HG03196 (cell line): ENCODE data around the gene INHA.

ENCODE experiments used
- ATAC-seq: cut with Tn5 transposase; IDR thresholded peaks from one replicate; pipeline ENCODE4 v1.9.1; 2021; ENCODE audit not compliant: unreplicated experiment

The INHA gene

DNA sequence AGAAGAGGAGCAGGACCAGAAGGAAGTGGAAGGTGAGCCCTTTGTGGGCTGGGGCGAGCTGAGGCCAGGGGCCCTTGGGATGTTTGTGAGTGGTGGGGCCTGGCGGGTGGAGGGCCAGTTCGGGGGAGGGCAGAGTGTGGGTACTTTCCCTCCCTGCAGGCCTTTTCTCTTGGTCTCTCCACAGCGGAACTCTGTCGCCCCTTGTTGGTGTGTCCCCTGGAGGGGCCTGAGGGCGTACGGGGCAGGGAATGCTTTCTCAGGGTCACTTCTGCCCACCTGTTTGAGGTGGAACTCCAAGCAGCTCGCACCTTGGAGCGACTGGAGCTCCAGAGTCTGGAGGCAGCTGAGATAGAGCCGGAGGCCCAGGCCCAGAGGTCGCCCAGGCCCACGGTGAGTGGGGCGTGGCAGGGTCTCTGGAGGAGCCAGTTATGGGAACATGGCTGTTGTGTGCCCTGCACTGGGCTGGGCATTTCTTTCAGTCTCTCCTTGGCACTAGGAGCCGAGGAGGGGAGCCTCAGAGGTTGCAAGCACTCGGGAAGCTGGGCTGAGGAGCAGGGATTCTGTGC, 36.4 kb downstream of the INHA start:
- no peak for ATAC-seq

DNA sequence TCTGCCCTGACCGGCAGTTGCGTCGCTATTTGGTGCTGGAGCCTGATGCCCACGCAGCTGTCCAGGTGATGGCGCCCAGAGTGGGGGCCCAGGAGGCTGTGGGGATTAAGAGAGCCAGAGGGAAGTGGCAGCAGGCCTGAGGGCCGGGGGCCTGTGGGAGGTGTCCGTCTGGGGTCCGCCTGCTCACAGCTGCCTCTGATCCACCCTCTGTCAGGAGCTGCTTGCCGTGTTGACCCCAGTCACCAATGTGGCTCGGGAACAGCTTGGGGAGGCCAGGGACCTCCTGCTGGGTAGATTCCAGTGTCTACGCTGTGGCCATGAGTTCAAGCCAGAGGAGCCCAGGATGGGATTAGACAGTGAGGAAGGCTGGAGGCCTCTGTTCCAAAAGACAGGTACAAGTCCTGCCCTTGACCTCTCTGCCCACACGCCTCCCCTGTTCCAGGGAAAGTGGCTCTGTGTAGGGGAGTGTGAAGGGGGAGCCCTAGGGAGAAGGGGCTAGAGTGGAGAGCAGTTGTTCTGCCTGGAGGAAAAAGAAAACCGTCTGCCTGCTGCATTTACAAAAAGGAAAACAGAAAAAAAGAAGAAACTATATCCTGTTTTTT, 37.1 kb downstream of the INHA start:
- ATAC-seq = no peak

DNA sequence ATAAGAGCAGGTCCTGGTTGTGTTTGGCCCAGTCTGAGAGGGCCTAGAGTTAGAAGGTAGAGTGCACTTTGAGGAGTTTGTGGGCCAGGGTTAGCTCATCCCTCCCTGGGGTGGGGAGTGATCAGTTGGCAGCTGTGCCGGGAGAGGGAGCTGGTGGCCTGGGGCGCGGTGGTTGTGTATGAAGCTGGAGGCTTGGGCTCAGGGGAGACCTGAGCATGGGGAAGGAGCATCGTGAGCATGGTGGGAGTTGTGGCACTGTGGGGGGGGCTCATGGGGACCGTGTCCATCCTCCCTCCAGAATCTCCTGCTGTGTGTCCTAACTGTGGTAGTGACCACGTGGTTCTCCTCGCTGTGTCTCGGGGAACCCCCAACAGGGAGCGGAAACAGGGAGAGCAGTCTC, 39.2 kb downstream of the INHA start:
- ATAC-seq = no peak

DNA sequence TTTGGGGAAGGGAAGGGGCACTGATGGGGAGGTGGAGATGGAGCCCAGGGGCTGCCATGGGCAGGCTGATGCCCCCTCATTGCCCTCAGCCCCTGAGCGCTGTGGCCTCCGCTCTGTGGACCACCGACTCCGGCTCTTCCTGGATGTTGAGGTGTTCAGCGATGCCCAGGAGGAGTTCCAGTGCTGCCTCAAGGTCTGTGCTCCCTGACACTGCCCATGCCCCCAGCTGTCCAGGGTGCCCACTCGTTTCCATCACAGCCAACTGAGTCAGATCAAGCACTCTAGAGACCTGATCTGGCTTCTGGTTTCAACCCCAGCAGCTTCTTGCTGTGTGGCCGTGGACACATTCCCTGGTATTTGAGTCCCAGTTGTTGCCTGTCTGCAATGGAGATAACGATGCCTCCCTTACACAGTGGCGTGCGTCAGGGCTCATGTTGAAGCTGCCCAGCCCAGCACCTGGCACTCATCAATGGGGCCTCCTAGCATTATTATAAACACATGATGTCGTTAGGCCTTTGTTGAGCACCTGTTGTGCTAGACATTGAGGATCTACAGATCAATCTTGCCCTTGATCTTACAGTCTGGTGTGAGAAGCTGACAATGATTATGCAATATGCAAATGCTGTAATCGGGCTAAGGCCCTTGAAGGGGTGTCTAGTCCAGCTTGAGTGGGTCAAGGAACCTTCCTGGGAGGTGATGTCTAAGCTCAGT, 39.9 kb downstream of the INHA start:
- ATAC-seq = no peak

GRCh38 chr2:219612577-219613286, 40.6 kb downstream of the INHA start:
- ATAC-seq = no peak

DNA sequence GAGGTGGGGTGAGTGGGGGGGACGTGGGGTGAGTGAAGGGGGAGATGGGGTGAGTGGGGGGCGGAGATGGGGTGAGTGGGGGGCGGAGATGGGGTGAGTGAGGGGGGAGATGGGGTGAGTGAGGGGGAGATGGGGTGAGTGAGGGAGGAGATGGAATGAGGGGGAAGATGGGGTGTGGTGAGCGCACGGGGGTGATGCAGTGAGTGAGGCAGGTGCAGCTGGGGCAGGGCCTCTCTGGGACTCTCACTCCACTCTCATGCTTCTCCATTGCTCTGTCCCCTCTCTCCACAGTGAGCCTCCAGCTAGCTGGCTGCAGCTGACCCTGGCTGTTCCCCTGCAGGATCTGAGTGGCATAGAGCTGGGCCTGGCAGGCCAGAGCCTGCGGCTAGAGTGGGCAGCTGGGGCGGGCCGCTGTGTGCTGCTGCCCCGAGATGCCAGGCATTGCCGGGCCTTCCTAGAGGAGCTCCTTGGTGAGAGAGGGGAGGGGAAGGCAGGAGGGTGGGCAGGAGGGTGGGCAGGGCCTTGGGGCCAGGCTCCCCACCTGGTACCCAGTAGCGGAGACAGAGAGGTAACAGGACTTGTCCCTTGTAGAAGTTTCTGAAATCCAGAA, 41.5 kb downstream of the INHA start:
- no peak for ATAC-seq

DNA sequence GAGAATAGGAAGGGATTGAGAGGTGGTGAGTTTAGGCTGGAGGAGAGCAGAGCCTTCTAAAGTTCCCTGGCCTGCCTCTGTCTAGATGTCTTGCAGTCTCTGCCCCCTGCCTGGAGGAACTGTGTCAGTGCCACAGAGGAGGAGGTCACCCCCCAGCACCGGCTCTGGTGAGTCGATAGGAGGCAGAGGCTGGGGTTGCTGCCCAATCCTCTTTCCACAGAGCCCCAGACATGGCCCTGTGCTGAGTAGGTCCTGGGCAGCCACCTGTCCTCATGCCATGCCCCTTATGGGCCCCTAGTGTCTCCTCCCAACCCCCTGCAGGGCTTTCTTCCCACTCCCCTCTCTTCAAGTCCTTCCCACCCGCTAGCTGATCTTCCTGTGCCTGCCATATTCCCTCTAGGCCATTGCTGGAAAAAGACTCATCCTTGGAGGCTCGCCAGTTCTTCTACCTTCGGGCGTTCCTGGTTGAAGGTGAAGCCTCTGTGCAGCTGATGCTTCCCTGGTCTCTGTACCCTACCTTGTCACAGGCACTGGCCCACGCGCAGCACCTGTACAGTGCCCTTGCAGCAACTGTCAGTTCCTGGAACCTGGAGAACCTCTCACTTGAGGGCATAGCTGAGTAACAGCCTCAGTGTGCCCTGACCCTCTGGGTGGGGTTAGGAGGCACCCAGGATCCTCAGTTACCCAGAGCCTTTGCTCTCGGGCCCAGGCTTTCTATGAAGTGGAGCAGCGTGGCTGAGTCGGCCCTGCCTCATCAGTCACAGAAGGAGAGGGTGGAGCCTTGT, 42.2 kb downstream of the INHA start:
- no peak for ATAC-seq

DNA sequence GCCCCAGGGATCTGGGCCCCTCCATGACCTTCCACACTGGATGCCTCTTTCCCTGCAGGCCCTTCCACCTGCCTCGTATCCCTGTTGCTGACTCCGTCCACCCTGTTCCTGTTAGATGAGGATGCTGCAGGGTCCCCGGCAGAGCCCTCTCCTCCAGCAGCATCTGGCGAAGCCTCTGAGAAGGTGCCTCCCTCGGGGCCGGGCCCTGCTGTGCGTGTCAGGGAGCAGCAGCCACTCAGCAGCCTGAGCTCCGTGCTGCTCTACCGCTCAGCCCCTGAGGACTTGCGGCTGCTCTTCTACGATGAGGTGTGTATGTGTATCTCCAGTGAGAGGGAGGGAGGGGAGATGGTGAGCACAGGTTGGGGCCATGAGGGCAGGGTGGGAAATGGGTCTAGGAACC, 42.9 kb downstream of the INHA start:
- no peak for ATAC-seq

DNA sequence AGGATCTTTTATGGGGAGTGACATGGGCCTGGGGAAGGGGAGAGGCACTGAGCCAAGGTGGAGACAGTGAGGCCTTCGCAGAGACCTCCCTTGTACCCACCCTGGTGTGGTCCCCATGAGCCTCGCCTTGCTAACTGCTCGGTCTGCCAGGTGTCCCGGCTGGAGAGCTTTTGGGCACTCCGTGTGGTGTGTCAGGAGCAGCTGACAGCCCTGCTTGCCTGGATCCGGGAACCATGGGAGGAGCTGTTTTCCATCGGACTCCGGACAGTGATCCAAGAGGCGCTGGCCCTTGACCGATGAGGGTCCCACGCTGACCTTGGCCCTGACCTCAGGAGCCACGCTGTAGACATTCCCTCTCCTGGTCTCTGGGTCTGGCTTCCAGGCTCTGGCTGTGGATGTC, 43.8 kb downstream of the INHA start:
- ATAC-seq = no peak

GRCh38 chr2:219616550-219616949, 44.4 kb downstream of the INHA start:
- ATAC-seq = no peak

DNA sequence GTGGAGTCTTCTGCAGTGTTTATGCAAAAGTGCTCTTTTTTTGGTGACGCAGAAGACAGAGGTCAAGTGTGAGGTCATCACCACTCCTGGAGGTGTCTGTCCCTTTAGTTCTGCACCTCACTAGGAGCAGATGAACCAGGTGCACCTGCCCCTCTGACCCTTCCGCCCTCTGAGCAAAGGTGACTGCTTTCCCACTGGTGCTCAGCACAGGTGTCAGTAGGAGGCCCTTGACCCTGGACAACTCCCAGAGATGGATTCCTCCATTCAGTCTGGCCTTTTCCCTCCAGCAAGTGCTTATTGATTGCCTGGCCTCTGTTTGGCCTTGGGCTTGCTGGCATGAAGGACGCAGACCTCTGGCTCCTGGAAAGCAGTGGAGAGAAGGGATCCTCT, 46.6 kb downstream of the INHA start:
- ATAC-seq = no peak

DNA sequence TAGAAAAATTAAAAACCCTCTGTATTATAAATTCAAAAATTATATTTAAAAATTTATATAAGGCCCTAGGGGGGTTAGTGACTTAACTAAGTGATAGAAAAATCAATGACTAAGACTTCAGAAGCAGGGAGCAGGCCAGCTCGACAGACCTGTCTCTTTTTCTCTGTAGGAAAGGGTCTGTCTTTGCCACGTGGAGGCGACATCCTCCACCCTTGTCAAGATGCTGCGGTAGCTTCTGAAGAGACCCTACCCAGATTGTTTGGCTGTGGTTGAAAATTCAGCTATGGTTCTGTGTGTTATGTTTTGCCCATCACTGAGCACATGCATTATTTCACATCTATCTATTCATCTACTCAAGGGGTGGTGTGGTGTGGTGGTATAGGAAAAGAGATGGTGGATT, 47.1 kb downstream of the INHA start:
- no peak for ATAC-seq

GRCh38 chr2:219620546-219620945, 48.4 kb downstream of the INHA start:
- ATAC-seq = no peak

- ATAC-seq = no peak
These were observed 49.8 kb downstream of the INHA start for GRCh38 chr2:219621935-219622334.

DNA sequence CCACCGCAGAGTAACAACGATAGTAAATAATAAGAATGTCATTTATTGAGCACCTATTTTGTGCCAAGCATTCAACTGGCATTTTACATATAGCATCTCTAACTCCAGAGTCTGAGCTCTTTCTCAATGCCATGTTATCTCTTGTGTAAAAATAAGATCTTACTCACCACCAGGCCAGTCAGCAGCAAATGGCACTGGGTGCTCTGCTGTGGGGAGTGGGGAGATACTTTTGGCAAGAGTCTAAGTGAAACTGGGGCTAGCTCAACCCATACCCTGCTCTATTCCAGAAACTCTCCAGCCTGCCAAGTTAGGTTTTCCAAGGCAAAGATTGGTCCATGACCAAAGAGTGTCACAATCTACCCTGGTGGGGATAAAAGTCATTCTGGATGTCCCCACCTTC, 50.4 kb downstream of the INHA start:
- no peak for ATAC-seq

DNA sequence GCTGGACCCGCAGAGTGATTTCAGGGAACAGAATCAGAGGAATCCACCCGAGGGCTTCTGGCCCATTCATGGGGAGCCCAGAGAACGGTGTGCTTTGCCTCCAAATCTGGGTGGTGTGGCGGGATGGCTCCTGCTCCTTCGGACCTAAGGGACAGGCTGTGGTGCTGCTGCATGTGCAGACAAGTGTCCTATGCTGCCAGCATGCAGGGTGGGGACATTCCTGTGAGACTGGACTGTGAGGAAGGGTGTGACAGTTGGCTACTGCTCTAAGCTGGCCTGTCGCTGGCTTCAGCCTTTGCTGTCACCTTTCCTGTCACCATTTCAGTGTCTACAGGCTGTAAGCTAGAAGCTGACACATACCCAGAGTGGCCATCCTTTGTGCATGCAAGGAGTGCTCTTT, 52.5 kb downstream of the INHA start:
- ATAC-seq = no peak

DNA sequence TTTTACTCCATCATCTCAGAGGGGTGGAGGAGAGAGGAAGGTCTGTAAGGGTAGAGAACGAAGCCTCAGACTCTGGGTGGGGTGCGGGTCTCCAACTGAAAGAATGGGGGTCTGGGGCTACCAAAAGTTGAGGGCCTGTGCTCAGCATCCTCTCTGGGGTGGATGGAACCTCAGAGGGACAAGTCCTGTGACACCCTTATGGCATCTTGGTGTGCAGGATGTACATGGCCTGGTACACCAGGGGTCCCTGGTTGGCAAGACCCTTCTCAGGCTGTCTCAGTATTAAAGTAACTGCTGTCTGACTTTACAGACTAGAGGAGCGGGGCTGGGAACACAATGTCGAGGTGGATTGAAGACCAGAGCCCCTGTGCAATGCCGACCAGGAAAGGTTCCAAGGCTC, 53.1 kb downstream of the INHA start:
- ATAC-seq = no peak
